ENCODE measurements around the gene GPR55.

GPR55 gene

DNA sequence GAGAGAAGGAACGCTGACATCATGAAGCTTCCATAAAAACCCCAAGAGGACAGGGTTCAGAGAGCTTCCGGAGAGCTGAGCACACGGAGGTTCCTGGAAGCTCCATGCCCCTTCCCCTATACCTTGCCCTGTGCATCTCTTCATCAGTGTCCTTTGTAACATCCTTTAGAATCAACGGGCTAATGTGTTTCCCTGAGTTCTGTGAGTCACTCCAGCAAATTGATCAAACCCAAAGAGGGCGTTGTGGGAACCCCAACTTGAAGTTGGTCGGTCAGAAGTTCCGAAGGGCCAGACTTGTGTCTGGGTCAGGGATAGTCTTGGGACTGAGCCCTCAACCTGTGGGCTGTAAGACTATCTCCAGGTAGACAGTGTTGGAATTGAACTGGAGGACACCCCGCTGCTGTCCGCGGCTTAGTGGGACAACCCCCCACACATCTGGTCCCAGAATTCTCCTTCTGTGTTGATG is 25.9 kb upstream of the GPR55 start:
- no peak overlapping the region for H3K4me3 ChIP-seq (ENCODE audit: insufficient read depth, low read depth, low read length, poor library complexity, severe bottlenecking)
- no peak overlapping the region for H3K27ac ChIP-seq (ENCODE audit: insufficient read depth, low read length, poor library complexity, severe bottlenecking)
- no peaks in the 10 kb centered on the region for H3K27me3 ChIP-seq (replicated peaks; ENCODE audit: control insufficient read depth, insufficient read depth, low read length, poor library complexity, severe bottlenecking)
- no peaks in the 10 kb centered on the region for H3K9me3 ChIP-seq (ENCODE audit: control insufficient read depth, low read length)
- no peaks in the 10 kb centered on the region for H3K36me3 ChIP-seq (ENCODE audit: control insufficient read depth, insufficient read depth, low read length)
- DNase-seq, result no peak
- H3K4me1 ChIP-seq (ENCODE audit: control insufficient read depth, insufficient read depth, low read length, poor library complexity, severe bottlenecking), result no peaks in the 10 kb centered on the region

DNA sequence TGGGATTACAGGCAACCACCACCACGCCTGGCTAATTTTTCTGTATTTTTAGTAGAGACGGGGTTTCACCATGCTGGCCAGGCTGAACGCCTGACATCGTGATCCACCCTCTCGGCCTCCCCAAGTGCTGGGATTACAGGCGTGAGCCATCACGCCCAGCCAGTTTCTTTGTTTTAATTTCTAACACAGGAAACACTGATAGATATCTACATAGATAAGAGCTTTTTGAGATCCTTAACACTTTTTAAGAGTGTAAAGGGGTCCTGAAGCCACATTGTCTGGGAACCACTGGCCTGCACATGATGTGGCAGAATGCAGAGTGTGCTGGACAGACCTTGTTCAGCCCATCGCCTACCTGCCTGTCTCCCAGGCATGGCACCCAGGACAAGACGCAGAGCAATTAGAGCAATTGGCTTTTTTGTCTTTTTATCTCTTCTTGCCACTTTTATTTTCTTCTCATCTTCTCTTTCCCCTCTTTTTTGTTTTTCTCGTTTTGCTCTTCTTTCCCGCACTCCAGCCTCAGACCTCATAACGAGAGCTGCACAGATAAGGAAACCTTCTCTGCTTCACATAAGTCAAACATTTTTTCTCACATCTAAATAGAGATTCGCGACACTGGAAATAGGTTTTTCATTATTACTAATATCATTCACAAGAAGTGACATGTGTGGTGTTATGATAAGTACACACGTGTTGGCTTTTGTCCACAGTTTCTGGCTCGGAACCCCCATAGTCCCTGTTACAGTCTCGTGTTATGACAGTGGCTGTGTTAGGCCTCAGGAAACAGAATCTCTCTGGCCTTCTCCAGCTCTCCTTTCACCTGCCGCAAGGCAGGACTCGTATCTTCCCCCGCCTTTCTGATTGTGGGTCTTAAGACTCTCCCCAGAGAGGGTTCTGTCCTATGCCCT is 25.2 kb upstream of the GPR55 start:
- Histone ChIP-seq H3K9me3 (ENCODE audit: control insufficient read depth, low read length) (no peaks in the 10 kb centered on the region), H3K4me1 (ENCODE audit: control insufficient read depth, insufficient read depth, low read length, poor library complexity, severe bottlenecking) (no peaks in the 10 kb centered on the region), H3K4me3 (ENCODE audit: insufficient read depth, low read depth, low read length, poor library complexity, severe bottlenecking) (no peak overlapping the region), H3K36me3 (ENCODE audit: control insufficient read depth, insufficient read depth, low read length) (no peaks in the 10 kb centered on the region), H3K27ac (ENCODE audit: insufficient read depth, low read length, poor library complexity, severe bottlenecking) (no peak overlapping the region), H3K27me3 (replicated peaks; ENCODE audit: control insufficient read depth, insufficient read depth, low read length, poor library complexity, severe bottlenecking) (no peaks in the 10 kb centered on the region)
- DNase-seq, result no peak

DNA sequence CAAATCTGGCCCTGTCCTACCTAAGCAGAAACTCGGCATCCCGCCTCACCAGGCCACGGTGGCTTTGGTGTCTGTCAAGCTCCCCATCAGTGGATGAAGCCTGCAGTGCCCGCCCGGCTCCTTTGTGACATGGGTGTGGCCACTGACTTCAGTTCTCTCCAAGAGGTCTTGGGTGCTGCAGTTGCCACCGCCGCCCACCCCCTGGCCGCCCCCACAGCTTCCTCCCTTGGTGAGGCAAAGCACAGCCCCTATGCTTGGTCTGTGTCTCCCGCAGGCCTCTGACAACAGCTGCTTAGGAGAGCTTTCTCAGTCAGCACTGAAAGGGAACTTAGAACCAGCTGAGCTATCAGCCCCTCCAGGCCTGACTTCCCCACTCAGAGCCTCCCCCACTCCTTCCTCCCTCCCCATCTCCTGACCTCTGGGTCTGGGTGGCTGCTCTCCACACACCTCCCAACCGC is 22.9 kb upstream of the GPR55 start:
- Histone ChIP-seq H3K4me3 (ENCODE audit: insufficient read depth, low read depth, low read length, poor library complexity, severe bottlenecking) (no peak overlapping the region), H3K27ac (ENCODE audit: insufficient read depth, low read length, poor library complexity, severe bottlenecking) (no peak overlapping the region), H3K36me3 (ENCODE audit: control insufficient read depth, insufficient read depth, low read length) (no peaks in the 10 kb centered on the region), H3K9me3 (ENCODE audit: control insufficient read depth, low read length) (no peaks in the 10 kb centered on the region), H3K4me1 (ENCODE audit: control insufficient read depth, insufficient read depth, low read length, poor library complexity, severe bottlenecking) (no peaks in the 10 kb centered on the region), H3K27me3 (replicated peaks; ENCODE audit: control insufficient read depth, insufficient read depth, low read length, poor library complexity, severe bottlenecking) (no peaks in the 10 kb centered on the region)
- DNase-seq, result no peak

DNA sequence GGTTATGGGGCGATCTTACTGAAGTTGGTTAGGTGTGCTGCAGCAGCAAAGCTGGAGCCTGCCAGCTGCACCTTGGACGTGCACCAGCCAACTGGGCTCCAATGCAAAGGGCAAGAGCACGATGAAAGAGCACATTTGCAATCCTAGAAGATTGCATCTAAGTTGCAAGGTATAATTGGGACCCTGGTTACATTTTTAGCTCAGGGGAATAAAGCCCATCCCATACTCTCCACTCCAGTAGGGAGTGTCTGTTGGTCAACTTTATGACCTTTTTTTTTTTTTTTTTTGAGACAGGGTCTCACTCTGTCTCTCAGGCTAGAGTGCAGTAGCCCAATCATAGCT is 22.2 kb upstream of the GPR55 start:
- no peaks in the 10 kb centered on the region for H3K4me1 ChIP-seq (ENCODE audit: control insufficient read depth, insufficient read depth, low read length, poor library complexity, severe bottlenecking)
- H3K36me3 ChIP-seq (ENCODE audit: control insufficient read depth, insufficient read depth, low read length), result no peaks in the 10 kb centered on the region
- no peak for DNase-seq
- H3K9me3 ChIP-seq (ENCODE audit: control insufficient read depth, low read length), result no peaks in the 10 kb centered on the region
- no peaks in the 10 kb centered on the region for H3K27me3 ChIP-seq (replicated peaks; ENCODE audit: control insufficient read depth, insufficient read depth, low read length, poor library complexity, severe bottlenecking)
- no peak overlapping the region for H3K27ac ChIP-seq (ENCODE audit: insufficient read depth, low read length, poor library complexity, severe bottlenecking)
- no peak overlapping the region for H3K4me3 ChIP-seq (ENCODE audit: insufficient read depth, low read depth, low read length, poor library complexity, severe bottlenecking)

DNA sequence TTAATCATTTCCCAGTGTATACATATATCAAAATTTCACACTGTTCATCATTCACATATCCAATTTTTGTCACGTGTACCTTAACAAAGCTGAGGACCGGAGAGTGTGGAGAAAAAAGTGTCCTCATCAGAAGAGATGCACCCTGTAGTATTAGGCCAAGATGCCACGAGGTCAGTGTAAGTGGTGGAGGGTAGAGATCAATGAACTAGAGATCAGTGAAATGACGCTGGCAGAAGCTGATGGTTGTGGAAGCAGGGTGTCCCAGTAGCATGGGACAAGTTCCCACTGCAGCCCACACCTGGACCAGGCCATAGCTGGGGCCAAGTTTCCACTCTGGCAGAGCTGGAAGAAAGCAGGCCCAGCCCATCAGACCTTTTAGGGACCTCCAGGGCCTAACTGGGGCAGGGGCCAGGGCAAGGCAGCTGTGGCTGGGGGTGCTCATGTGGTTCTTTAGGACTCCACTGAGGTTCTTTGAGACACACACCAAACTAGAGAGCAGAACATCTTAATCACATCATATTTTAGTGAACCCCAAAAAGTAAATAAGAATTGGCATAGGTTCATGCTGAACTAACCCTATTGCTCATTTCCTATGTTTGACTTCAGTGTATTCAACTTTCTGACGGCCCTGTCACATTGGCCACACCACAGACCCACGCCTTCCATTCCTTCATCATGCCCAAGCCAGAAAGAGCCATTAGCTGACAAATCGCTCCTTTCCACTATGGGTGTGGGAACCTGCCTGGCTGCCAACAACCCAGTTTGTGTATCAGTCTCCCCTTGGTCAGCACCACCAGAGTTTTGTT is 21.6 kb upstream of the GPR55 start:
- no peak for DNase-seq
- Histone ChIP-seq H3K27me3 (replicated peaks; ENCODE audit: control insufficient read depth, insufficient read depth, low read length, poor library complexity, severe bottlenecking) (no peaks in the 10 kb centered on the region), H3K4me1 (ENCODE audit: control insufficient read depth, insufficient read depth, low read length, poor library complexity, severe bottlenecking) (no peaks in the 10 kb centered on the region), H3K4me3 (ENCODE audit: insufficient read depth, low read depth, low read length, poor library complexity, severe bottlenecking) (no peak overlapping the region), H3K36me3 (ENCODE audit: control insufficient read depth, insufficient read depth, low read length) (no peaks in the 10 kb centered on the region), H3K27ac (ENCODE audit: insufficient read depth, low read length, poor library complexity, severe bottlenecking) (no peak overlapping the region), H3K9me3 (ENCODE audit: control insufficient read depth, low read length) (no peaks in the 10 kb centered on the region)

DNA sequence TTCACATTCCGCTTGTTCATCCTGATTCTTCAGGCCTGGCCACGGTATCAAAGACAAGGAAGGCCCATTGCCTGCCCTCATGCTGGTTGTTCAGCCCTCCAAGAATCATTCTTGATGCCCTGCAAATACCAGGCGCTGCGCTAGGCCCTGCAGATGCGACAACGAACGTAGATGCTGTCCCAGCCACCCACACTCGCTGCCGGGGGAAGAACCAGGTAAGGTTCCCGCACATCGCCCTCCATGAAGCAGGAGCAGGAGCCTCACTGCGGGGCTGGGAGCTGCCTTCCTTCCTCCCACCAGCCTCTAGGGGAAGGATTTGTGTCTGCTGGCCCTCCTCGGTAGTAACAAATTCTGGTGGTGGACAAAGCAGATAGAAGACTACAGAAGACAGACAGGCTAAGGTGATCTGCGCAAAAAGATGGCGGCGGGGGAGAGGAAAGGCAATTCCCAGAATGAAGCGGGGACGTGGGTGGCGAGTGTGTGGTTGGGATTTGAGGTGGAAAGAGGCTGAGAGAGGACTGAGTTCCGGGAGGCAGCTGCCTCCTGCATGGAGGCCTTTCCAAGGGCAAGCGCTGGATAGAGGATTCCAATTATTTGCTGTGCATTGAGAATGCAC is 19.8 kb upstream of the GPR55 start:
- Histone ChIP-seq H3K27ac (ENCODE audit: insufficient read depth, low read length, poor library complexity, severe bottlenecking) (no peak overlapping the region), H3K4me3 (ENCODE audit: insufficient read depth, low read depth, low read length, poor library complexity, severe bottlenecking) (no peak overlapping the region), H3K36me3 (ENCODE audit: control insufficient read depth, insufficient read depth, low read length) (no peaks in the 10 kb centered on the region), H3K27me3 (replicated peaks; ENCODE audit: control insufficient read depth, insufficient read depth, low read length, poor library complexity, severe bottlenecking) (no peaks in the 10 kb centered on the region), H3K9me3 (ENCODE audit: control insufficient read depth, low read length) (no peaks in the 10 kb centered on the region), H3K4me1 (ENCODE audit: control insufficient read depth, insufficient read depth, low read length, poor library complexity, severe bottlenecking) (no peaks in the 10 kb centered on the region)
- DNase-seq, result no peak

DNA sequence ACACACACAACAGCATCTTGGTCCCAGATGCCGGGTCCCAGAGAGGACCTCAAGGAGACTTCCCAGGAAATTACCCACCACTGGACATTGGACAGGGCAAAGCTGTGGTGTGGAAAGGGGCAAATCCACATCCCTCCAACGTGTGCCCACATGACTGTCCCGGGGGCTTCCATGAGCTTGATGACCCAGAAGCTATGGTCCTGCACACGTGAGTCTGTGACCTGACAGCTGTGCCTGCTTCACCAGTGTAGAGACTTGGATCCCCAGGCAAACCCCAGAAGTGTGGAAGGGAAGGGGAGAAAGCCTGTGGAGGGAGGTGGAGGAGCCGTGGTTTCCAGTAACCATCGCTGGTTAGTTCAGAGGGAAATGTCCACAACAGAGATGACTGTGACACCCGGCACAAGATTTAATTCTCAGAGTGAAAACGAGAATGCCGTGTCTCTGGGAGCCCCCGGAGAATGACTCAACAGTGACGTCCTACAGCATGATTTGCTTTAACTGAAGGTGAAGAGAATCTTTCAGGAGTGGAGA is 19.1 kb upstream of the GPR55 start:
- DNase-seq, result no peak
- Histone ChIP-seq H3K36me3 (ENCODE audit: control insufficient read depth, insufficient read depth, low read length) (no peaks in the 10 kb centered on the region), H3K27ac (ENCODE audit: insufficient read depth, low read length, poor library complexity, severe bottlenecking) (no peak overlapping the region), H3K27me3 (replicated peaks; ENCODE audit: control insufficient read depth, insufficient read depth, low read length, poor library complexity, severe bottlenecking) (no peaks in the 10 kb centered on the region), H3K4me1 (ENCODE audit: control insufficient read depth, insufficient read depth, low read length, poor library complexity, severe bottlenecking) (no peaks in the 10 kb centered on the region), H3K9me3 (ENCODE audit: control insufficient read depth, low read length) (no peaks in the 10 kb centered on the region), H3K4me3 (ENCODE audit: insufficient read depth, low read depth, low read length, poor library complexity, severe bottlenecking) (no peak overlapping the region)

DNA sequence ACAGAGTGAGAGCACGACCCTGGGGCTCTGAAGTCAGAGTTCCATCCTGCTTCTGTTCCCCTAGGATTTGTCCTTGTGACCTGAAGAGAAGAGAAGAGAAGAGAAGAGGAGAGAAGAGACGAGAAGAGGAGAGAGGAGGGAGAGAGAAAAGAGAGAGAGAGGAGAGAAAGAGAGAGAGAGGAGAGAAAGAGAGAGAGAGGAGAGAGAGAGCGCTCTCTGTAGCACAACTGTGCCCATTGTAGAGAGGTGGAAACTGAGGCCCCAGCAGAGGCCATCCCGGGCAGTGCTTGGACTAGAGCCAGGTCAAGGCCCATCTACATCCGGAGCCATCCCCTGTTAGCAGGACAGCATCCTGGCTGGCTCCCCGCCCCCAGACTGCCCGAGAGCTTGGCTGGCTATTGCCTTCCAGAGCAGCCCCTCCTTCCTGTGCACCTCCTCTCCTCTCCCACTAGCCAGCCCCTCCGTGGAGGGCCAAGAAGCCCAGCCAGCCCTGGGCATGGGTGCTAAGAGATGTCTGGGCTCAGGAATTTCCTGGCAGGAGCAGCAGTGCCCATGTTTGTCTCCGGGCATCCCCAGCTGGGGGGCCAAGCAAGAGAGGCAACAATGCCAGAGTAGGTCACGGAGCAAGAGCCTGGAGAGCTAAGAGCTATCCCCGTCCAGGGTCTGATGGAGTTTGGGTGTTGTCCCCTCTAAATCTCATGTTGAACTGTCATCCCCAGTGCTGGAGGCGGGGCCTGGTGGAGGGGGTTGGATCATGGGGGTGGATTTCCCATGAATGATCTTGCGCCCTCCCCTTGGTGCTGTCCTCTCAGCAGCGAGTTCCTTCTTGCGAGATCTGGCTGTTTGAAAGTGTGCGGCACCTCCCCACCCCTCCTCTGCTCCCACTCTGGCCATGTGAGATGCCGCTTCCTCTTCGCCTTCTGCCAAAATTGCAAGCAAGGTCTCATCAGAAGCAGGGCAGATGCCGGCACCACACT is 18.2 kb upstream of the GPR55 start:
- DNase-seq, result no peak
- no peak overlapping the region for H3K4me3 ChIP-seq (ENCODE audit: insufficient read depth, low read depth, low read length, poor library complexity, severe bottlenecking)
- H3K9me3 ChIP-seq (ENCODE audit: control insufficient read depth, low read length), result no peaks in the 10 kb centered on the region
- H3K4me1 ChIP-seq (ENCODE audit: control insufficient read depth, insufficient read depth, low read length, poor library complexity, severe bottlenecking), result no peaks in the 10 kb centered on the region
- H3K36me3 ChIP-seq (ENCODE audit: control insufficient read depth, insufficient read depth, low read length), result no peaks in the 10 kb centered on the region
- H3K27ac ChIP-seq (ENCODE audit: insufficient read depth, low read length, poor library complexity, severe bottlenecking), result no peak overlapping the region
- no peaks in the 10 kb centered on the region for H3K27me3 ChIP-seq (replicated peaks; ENCODE audit: control insufficient read depth, insufficient read depth, low read length, poor library complexity, severe bottlenecking)

DNA sequence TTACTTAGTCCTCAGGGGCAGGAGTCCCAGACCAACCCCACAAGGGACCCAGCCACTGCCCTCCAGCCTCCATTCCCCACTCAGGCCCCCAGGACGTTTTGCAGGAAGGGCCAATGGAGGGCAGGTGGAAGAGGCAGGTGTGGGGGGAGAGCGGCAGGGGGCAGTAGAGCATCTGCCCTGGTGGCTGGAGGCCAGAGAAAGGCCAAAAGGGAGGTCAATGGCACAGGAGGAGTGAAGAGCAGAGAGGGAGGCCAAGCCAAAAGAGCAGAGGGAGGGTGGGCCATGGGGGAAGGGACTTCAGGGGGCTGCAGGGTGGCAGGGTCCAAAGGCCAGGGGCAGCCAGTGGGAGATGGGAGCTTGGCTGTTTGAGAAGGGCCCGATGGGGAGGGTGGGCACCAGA is 17.3 kb upstream of the GPR55 start:
- DNase-seq, result no peak
- no peaks in the 10 kb centered on the region for H3K4me1 ChIP-seq (ENCODE audit: control insufficient read depth, insufficient read depth, low read length, poor library complexity, severe bottlenecking)
- no peak overlapping the region for H3K4me3 ChIP-seq (ENCODE audit: insufficient read depth, low read depth, low read length, poor library complexity, severe bottlenecking)
- no peaks in the 10 kb centered on the region for H3K9me3 ChIP-seq (ENCODE audit: control insufficient read depth, low read length)
- H3K27me3 ChIP-seq (replicated peaks; ENCODE audit: control insufficient read depth, insufficient read depth, low read length, poor library complexity, severe bottlenecking), result no peaks in the 10 kb centered on the region
- no peaks in the 10 kb centered on the region for H3K36me3 ChIP-seq (ENCODE audit: control insufficient read depth, insufficient read depth, low read length)
- no peak overlapping the region for H3K27ac ChIP-seq (ENCODE audit: insufficient read depth, low read length, poor library complexity, severe bottlenecking)
